Activated CD4-positive, alpha-beta T cell treated with anti-CD3 and anti-CD28 coated beads, Interleukin-2, Interleukin-6, amounts not matched to agents 100 ng/mL and 50 ng/mL, durations not matched to agents 16 hours and 8 hours (primary cell): ENCODE measurements around the gene PTPRA.
A peak's percentile ranks its signal among the peaks of the same experiment; 100 is the strongest.
"Not testable (repeated sequence)": the region's sequence is repeated elsewhere in the genome, so short reads cannot be mapped to it uniquely, and the experiment has no call there.

Source experiments
- DNase-seq: peaks from one replicate; pipeline ENCODE4 v3.0.0-alpha.2; 2020

PTPRA gene

DNA sequence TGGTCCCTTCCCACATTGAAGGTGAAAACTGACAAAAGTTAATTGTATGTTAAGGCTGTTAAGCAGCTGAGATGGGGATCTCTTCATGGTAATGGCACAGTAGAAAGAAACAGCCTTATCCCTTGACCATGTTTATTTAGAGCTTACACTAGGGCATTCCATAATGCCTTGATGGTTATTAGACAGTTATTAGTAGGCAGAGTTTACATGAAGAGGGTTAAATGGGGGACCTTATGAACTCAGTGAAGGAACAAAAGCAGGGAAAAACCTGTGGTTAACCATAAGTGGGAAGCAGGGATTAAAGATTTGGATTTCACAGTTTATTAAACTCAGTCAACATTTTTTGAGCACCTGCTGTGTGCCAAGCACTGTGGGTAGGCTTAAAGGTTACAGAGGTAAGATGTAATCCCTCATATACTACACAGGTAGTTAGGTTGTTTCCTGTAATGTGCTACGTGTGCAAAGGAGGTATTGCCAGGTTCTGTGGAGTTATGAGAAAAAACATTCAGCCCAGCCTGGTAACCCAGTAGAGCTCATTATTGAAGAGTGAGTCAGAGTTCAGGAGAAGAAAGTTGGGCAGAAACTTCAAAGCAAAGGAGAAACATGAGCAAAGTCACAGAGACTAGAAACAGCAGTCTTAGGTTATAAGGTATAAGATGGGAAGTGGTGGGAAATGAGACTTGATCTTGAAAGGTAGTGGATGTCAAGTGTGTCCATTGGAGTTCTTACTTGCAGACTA, 137.9 kb downstream of the PTPRA start:
- peak; percentile 76 for DNase-seq

DNA sequence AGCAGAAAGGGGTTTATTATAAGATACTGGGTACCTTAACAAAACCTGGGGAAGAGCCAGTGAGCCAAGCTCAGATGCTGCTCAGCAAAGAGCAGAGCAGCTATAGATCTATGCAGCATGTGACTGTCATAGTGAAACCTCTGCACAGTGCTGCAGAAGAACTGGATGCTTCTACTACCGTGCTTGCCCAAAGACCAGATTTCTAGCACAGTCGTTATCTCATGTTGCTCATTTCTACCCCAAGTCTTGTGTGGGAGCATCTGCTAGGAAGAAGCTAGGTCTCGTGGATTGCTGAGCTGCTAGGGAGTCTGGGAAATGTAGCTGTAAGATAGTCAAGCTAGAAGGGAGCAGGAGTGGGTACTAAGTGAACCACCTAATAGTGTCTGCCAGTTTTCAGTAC, 138.5 kb downstream of the PTPRA start:
- DNase-seq = peak; percentile 82

DNA sequence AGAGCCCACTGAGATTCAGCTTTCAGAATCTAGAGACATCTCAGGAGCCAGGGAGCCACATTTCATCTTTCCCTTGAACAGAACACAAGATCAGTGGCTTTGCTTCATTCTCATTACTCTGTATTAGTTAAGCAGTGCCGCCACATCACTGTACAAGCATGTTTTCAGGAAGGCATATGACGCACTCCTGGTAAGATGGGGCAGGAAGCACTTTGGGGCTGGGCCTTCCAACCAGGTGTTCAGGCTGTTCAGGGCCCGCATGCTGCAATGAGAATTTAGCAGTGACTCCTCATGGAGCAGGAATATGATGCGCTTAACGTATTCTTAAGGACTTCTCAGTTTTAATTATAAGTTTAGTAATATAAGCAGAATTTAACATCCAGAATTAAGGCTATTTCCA, 140.5 kb downstream of the PTPRA start:
- no peak for DNase-seq

DNA sequence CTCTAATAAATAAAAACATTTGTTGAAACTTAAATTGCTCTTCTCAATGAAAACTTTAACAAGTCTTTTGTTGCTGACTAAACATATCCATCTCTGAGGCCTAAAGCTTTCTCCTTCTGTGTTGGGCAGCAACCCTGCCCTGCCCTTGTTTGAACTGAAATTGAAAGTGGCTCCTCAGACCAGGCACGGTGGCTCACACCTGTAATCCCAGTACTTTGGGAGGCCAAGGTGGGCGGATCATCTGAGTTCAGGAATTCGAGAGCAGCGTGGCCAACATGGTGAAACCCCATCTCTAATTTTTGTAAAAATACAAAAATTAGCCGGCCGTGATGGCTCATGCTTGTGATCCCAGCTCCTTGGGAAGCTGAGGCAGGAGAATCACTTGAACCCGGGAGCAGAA, 140.9 kb downstream of the PTPRA start:
- DNase-seq = peak; percentile 51

DNA sequence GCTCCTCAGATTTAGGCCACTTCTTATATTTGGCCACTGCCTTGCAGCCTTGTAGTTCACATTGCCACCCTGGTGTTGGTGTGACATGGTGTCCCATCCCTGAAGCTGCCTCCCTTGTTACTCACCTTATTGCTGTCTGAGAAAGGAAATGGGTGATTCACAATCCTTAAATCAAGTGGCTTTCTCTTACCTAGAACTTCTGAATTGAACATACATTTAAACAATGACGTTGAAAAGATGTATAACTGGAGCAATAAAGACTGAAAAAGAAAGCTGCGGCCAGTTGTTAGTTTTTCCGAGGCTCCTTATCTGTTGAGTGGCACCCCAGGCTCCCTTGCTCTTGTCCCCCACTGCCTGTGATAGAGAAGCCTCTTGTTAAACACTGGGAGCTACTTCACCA, 141.4 kb downstream of the PTPRA start:
- peak; percentile 82 for DNase-seq

DNA sequence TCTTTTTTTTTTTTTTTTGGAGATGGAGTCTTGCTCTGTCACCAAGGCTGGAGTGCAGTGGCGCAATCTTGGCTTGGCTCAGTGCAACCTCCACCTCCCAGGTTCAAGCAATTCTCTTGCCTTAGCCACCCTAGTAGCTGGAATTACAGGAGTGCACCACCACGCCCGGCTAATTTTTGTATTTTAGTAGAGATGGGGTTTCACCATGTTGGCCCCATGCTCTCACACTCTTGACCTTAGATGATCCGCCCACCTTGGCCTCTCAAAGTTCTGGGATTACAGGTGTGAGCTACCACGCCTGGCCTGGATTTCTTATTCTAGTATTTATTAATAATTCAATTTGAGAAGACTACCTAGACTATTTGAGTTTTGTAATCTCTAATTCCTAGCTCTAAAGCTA, 142.0 kb downstream of the PTPRA start:
- DNase-seq = not testable (repeated sequence)

DNA sequence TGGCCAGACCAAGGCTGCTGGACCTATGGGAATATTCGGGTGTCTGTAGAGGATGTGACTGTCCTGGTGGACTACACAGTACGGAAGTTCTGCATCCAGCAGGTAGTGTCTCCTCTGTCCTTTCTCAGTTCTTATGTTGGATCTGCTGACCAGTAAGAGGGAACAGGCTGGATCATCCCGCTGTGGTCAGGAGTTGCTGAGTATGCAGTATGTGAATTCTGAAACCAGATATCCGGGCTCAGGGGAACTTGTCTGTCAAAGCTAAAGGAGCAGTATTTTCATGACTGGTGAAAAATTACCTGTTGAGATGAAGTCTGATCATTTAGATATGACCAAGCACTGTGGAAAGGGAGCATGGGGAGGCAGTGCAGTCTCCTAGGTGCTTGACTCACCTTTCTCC, 148.0 kb downstream of the PTPRA start:
- DNase-seq = no peak

DNA sequence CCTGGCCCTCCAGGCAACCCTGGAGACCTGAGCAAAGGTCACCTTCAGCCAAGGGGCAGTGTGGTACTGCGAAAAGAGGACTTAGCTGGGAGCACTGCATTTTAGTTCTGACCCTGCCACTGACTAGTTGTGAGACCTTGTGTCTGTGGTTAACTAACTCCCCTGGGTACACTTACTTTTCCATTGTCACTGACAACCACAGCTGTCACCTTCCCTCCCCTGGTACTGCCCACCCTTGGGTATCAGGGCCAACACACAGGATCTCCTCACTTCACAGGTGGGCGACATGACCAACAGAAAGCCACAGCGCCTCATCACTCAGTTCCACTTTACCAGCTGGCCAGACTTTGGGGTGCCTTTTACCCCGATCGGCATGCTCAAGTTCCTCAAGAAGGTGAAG, 148.5 kb downstream of the PTPRA start:
- DNase-seq = no peak

DNA sequence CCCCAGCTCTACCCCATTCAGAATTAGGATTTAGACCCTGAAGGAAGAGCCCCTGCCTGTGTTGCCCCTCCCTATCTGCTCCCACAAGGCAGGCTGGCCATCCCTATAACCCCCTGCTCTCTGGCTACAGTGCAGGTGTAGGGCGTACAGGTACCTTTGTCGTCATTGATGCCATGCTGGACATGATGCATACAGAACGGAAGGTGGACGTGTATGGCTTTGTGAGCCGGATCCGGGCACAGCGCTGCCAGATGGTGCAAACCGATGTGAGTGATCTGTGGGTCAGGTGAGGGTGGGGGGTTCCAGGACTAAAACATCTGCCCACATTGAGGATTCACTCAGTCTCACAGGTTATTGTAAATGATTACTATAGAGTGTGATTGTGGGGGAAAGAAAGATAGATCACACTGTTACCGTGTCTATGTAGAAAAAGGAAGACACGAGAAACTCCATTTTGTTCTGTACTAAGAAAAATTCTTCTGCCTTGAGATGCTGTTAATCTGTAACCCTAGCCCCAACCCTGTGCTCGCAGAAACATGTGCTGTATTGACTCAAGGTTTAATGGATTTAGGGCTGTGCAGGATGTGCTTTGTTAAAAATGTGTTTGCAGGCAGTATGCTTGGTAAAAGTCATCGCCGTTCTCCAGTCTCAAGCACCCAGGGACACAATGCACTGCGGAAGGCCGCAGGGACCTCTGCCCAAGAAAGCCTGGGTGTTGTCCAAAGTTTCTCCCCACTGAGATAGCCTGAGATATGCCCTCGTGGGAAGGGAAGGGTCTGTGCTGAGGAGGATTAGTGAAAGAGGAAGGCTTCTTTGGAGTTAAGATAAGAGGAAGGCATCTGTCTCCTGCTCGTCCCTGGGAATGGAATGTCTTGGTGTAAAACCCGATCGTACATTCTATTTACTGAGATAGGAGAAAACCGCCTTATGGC, 149.5 kb downstream of the PTPRA start:
- not testable (repeated sequence) for DNase-seq

DNA sequence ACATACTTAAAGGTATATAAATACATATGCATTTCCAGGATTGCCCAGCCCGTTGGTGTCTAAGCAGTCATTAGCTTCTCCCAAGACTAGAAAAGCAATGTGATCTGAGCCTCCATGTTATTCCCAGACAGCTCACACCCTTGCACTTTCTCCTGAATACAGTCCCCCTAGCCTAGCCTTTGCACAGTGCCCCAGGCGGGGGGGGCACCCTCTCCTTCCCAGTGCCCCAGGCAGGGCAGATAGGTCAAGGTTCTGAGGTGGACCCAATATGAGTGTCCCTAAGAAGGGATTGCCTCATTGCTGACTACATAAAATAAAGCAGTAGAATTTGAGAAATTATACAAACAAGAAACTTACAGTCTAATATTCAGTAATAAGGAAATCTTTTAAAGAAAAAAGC, 154.7 kb downstream of the PTPRA start:
- DNase-seq = no peak

DNA sequence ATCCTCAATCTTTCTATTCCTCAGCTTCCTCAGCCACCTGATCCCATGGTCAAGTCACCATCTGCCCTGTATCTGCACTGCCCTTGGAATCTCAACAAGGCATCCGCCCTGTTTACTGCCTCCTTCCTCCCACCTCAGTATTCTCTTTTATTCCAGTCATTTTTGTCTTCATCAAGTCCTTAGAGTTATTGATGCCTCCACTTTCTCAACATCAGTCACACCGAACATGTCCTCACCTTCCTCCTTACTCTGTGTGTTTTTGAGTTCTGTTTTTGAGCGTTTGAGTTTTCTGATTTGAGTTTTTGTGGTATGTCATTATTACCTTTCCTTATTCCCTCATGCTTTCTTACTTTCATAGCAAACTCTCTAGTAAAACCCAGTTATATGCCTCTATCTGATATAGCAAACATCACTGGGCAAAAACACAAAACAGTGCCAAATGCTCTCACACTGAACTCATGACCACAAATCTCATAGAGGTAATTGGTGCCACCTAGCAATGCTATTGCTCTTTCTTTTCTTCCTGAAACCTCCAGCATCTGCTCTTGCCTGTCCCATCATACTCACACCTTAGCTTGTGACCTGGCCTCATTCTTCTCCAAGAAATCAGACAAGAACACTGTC, 158.4 kb downstream of the PTPRA start:
- DNase-seq = no peak

DNA sequence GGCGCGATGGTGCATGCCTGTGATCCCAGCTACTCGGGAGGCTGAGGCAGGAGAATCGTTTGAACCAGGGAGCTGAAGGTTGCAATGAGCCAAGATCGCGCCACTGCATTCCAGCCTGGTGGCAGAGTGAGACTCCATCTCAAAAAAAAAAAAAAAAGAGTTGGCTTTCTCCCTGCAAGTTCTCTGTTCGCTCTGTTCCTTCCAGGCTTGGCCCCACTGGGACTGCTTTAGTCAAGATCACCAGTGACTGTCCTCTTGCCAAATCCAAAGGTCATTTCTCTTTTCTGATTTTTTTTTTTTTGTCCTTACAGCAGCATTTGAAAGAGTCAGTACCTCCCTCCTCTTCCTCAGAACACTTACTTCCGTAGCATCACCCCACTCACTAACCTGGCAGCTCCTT, 159.3 kb downstream of the PTPRA start:
- DNase-seq = no peak

DNA sequence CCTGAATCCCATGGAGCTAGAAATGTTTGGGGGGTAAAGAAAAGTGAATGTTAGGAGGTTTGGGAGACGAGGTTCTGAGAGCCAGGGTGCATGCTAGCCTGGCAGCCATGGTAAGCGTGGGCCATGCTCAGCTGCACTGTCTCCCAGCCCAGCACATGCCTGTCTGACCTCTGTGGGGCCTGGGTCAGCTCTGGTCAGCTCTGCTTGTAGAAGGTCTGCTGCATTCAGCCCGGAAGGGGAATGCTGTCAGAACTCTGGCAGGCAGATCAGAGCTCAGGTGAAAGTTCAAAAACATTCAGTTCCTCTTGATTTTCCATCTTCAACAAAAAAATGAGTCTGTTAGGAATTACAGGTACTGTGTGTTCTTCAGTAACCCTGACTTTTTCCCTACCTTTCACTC, 164.4 kb downstream of the PTPRA start:
- no peak for DNase-seq

DNA sequence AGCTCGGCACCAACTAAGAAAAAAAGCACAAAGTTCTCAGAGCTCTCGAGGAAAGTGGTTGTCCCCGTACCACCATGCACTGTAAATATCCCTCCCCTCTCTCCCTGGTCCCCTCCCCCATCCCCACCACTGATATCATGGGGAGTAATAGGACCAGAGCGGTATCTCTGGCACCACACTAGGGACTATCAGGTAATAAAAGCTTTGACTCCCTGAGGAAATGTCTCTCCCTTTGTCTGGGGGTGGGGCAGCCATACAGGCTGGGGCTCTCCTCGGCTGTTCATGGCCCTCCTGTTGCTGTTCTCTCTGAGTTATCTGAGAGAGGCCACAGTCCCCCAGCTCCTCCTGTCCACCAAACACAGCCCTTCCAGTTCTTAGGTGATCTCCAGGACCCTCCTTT, 165.2 kb downstream of the PTPRA start:
- DNase-seq = no peak

DNA sequence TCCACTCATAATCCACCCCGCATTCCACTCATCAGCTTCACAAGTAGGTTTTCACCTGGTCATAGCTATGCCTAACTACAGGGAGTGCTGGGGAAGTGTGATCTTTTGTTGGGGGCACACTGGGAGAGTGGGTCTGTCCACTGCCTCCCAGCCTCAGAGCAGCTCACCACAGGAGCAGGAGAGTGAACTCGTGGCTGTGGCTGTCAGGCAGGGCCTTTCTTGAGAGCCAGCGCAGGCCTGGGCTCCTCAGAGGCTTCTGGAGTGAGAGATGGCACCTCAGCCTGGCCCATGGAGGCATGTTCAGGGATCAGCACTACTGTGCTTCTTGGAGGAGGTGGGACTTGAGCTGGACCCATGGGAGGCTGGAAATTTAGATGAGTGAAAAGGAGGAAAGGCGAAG, 166.1 kb downstream of the PTPRA start:
- DNase-seq = no peak

DNA sequence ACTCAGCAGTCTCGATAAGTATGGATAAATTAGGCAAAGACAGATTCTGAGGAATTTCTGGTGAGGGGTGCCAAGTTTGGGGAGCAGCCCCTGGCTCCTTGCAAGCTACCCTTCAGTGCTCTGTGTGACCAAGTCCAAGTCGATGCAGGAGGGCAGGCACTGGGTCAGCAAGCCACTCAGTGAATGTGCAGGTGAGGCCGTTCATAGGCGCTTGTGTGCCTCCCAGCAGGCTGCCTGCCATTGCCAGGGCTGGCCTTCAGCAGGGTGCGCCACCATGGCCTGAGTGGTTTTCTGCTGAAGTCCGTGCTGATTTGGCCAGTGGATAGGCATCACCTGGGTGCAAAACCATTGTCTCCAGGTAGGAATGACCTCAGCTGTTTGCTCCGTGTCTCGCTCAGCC, 166.8 kb downstream of the PTPRA start:
- no peak for DNase-seq

DNA sequence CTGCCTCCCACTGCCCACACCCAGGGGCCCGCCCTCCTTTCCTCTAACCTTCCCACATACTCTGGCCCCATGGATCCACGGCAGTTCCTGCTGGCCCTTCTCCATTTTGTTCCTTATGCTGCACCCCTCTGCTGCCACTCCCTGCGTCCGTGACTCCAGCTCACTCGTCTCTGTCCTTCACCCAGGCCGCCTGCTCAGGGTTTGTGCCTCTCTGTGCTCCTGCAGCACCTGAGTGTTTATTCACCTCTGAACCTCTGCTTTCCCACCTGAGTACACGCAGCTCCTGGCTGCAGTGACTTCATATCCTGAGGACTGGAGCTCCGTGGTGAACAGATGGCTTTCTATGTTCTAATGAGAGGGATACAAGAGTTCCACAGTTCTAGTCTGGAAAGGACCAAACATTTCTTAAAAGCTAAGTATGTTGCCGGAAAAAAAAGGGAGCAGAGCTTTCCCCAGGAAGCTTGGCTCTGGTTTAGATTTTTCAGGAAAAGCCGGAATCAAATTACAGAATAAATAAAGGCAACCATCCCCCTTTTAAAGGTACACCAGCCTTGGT, 168.7 kb downstream of the PTPRA start:
- no peak for DNase-seq

DNA sequence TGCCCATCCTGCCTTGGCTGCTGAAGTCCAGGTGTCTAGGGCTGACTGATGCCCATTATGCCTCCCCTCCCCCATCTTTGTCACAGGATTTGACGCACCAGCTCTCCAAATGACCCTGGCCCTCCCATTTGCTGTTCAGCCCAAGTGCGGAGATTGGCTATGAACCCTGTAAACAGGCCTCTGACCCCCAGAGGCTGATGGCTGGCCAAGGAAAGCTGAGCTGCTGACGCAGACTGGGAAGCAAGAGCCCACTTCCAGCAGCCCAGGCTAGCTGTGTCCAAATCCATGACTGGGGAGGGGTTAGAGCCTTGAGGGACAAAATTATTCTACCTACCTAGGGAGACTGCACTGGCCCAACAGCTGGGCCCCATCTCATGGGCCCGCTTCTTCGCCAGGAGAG, 169.3 kb downstream of the PTPRA start:
- DNase-seq = no peak

DNA sequence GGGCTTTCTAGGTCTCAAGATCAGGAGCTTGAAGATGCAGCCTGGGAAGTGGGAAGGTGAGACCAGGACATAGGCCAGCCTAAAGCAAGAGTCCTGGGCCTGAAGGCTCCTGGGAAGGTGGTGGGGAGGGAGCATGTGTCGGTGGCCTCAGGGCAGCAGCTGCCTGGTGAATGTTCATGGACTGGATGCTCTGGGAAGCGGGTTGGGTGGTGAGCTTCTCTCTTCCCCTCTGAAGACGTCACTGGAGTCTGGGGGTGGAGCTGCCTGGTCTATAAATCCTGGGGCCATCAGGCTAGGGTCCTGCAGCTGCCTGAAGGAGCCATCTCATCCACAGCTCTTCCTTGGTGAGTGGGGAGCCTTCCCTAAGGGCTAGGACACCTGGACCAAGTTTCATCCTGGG, 170.0 kb downstream of the PTPRA start, which contains the start of gene GNRH2:
GNRH2 (plus strand) TSS at position 301 of the 400 bp plus-strand sequence. CDS start 793 bp downstream, outside the sequence.
- no peak for DNase-seq

DNA sequence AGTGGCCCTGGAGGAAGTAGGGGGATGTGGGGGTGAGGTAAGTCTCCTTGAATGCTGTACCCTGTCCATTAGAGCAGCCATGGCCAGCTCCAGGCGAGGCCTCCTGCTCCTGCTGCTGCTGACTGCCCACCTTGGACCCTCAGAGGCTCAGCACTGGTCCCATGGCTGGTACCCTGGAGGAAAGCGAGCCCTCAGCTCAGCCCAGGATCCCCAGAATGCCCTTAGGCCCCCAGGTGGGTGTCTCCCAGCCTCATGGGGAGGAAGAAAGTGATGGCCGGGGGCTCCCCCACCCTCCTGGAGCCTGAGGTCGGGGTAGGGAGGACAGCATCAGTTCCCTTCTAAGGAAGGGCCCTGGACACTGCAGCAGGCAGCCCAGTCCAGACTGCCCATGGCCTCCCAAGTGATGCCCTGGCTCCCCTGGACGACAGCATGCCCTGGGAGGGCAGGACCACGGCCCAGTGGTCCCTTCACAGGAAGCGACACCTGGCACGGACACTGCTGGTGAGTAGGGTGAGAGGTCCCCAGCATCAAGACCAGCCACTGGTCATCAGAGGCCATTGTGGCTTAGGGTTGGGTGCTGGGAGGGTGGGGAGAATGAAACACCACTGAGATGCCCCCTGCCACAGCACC, 171.2 kb downstream of the PTPRA start:
- DNase-seq = no peak

DNA sequence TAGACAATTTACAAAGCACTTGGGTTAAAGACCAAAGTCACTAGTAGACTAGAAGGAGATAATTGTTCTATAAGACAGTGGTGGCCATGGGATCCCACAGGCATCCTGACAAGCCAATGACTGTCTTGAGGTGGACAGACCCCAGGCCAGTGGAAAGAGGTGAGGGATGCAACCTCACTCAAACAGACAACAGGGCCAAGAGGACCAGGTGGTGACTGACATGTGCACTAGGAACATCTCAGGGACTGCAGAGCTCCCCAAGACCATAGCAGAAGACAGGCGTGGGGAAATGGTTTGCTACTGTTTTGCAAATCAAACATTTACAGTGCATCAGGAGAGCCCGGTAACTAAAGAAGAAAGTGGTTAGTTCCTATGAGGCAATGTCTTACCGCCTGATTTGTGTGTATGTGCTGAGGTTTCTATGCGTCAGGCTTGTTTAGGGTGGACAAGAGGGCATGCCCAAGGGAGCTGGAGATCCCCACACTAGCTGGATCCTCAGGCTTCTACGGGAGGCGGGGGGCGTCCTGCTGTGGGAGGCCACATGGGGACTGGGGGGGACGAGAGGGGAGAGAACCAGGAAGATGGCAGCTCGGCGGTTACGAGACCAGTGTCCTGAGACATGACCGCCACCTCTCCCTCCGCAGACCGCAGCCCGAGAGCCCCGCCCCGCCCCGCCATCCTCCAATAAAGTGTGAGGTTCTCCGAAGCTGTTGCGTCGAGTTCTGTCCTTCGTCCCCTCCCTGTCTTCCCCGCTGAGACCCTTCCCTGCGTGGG, 171.9 kb downstream of the PTPRA start:
- no peak for DNase-seq
